Neural cell (in vitro differentiated cells): ENCODE results near the gene ERVV-1. TPM values are rescaled to one million over a fixed set of nuclear protein-coding genes. Genes with fewer than 3 reads are reported as not detected.

ENCODE experiments used
- H2AFZ ChIP-seq: fragments of 200-600, 300-800 bp; sonication (generic), shearing (Covaris generic); 2 replicates; pipeline ENCODE4 v1.6.0; 2014; ENCODE audit warnings: low read depth, mild to moderate bottlenecking, antibody characterized with exemption, low read length, moderate library complexity
- H3F3A ChIP-seq: fragments of 200-600 bp; shearing (Covaris generic); 2 replicates; pipeline ENCODE4 v1.6.1; 2016; ENCODE audit warnings: mild to moderate bottlenecking, moderate library complexity, mixed read lengths, antibody characterized with exemption, low read length; ENCODE audit not compliant: insufficient read depth, poor library complexity, severe bottlenecking
- H3K27ac ChIP-seq: fragments of 200-600, 300-800 bp; sonication (generic), shearing (Covaris generic); 2 replicates; pipeline ENCODE4 v1.5.1; 2014; ENCODE audit warnings: mild to moderate bottlenecking, low read length, moderate library complexity
- H3K27me3 ChIP-seq: fragments of 300-800, 200-600 bp; sonication (generic), shearing (Covaris generic); 2 replicates; pipeline ENCODE4 v1.6.0; 2014; ENCODE audit warnings: mild to moderate bottlenecking, low read depth, low read length, moderate library complexity; ENCODE audit not compliant: insufficient read depth
- H3K36me3 ChIP-seq: fragments of 300-800, 200-600 bp; sonication (generic), shearing (Covaris generic); 2 replicates; pipeline ENCODE4 v1.5.1; 2014; ENCODE audit warnings: mild to moderate bottlenecking, antibody characterized with exemption, low read length, moderate library complexity; ENCODE audit not compliant: insufficient read depth
- H3K4me2 ChIP-seq: fragments of 300-800, 200-600 bp; sonication (generic), shearing (Covaris generic); 2 replicates; pipeline ENCODE4 v1.6.0; 2014; ENCODE audit warnings: mild to moderate bottlenecking, low read length
- H3K4me3 ChIP-seq: fragments of 300-800, 200-600 bp; sonication (generic), shearing (Covaris generic); 2 replicates; pipeline ENCODE4 v1.5.1; 2014; ENCODE audit warnings: mild to moderate bottlenecking, low read length, moderate library complexity
- H3K79me2 ChIP-seq: fragments of 200-600 bp; shearing (Covaris generic); replicated peaks from 2 replicates; pipeline ENCODE4 v1.6.0; 2014; ENCODE audit warnings: mild to moderate bottlenecking, low read length, moderate library complexity; ENCODE audit not compliant: insufficient read depth
- H3K9ac ChIP-seq: fragments of 300-800, 200-600 bp; sonication (generic), shearing (Covaris generic); 2 replicates; pipeline ENCODE4 v1.6.1; 2016; ENCODE audit warnings: mild to moderate bottlenecking, low read length, mixed read lengths
- H3K9me2 ChIP-seq: fragments of 200-600 bp; shearing (Covaris generic); 2 replicates; pipeline ENCODE4 v1.6.1; 2016; ENCODE audit warnings: mild to moderate bottlenecking, low read length, mixed read lengths; ENCODE audit not compliant: insufficient read depth
- H3K9me3 ChIP-seq: fragments of 200-600, 300-800 bp; sonication (generic), shearing (Covaris generic); 2 replicates; pipeline ENCODE4 v1.6.1; 2016; ENCODE audit warnings: mild to moderate bottlenecking, mixed run types, low read length, moderate library complexity, mixed read lengths
- H4K20me1 ChIP-seq: fragments of 200-600 bp; shearing (Covaris generic); 2 replicates; pipeline ENCODE4 v1.6.1; 2016; ENCODE audit warnings: mild to moderate bottlenecking, mixed run types; ENCODE audit not compliant: insufficient read depth
- CTCF ChIP-seq: fragments of 450-650 bp; IDR thresholded peaks from 2 replicates; pipeline ENCODE4 v1.5.1; 2014; ENCODE audit warnings: antibody characterized with exemption, mild to moderate bottlenecking, moderate library complexity; ENCODE audit not compliant: poor library complexity, severe bottlenecking
- EP300 ChIP-seq: fragments of 450-650 bp; conservative IDR thresholded peaks from 2 replicates; pipeline ENCODE4 v1.6.1; 2014; ENCODE audit warnings: antibody characterized with exemption, mild to moderate bottlenecking, moderate library complexity; ENCODE audit not compliant: poor library complexity, severe bottlenecking
- EZH2 ChIP-seq: fragments of 200-600, 300-800 bp; shearing (Covaris generic), sonication (generic); IDR thresholded peaks from 2 replicates; pipeline ENCODE4 v1.6.1; 2014; ENCODE audit warnings: antibody characterized with exemption, low read length, borderline replicate concordance, mild to moderate bottlenecking; ENCODE audit not compliant: insufficient read depth, poor library complexity, severe bottlenecking
- MXI1 ChIP-seq: fragments of 450-650 bp; conservative IDR thresholded peaks from 2 replicates; pipeline ENCODE4 v1.6.1; 2014; ENCODE audit warnings: antibody characterized with exemption, mild to moderate bottlenecking; ENCODE audit not compliant: poor library complexity, severe bottlenecking
- POLR2AphosphoS5 ChIP-seq: IDR thresholded peaks from 2 replicates; pipeline ENCODE4 v1.6.1; 2012
- RAD21 ChIP-seq: fragments of 450-650 bp; conservative IDR thresholded peaks from 2 replicates; pipeline ENCODE4 v1.6.1; 2014; ENCODE audit warnings: antibody characterized with exemption, mild to moderate bottlenecking, moderate library complexity
- REST ChIP-seq: IDR thresholded peaks from 2 replicates; pipeline ENCODE4 v1.6.1; 2012; ENCODE audit warnings: borderline replicate concordance
- SMC3 ChIP-seq: fragments of 450-650 bp; conservative IDR thresholded peaks from 2 replicates; pipeline ENCODE4 v1.6.1; 2014; ENCODE audit warnings: antibody characterized with exemption, mild to moderate bottlenecking, moderate library complexity; ENCODE audit not compliant: poor library complexity
- TAF1 ChIP-seq: IDR thresholded peaks from 2 replicates; pipeline ENCODE4 v1.6.1; 2012; ENCODE audit warnings: low read depth
- polyA plus RNA-seq: library from polyadenylated mRNA; depleted of rRNA; stranded (reverse); fragments of >200 nt; gene quantifications from 2 replicates; pipeline ENCODE4 v1.2.3, GENCODE V29; 2014

The ERVV-1 gene
- polyA plus RNA-seq, 1 donor from 2014 or later, result not detected

GRCh38 chr19:53007606-53008005 lies 6.1 kb upstream of the ERVV-1 start:
- H3K4me2 ChIP-seq, result no peak overlapping the region
- TF ChIP-seq POLR2AphosphoS5 (no peak), MXI1 (no peak), EP300 (no peak), CTCF (no peak), SMC3 (no peak), TAF1 (no peak), RAD21 (no peak), EZH2 (no peak), REST (no peak)
- no peaks in the 10 kb centered on the region for H3K9me3 ChIP-seq
- no peak overlapping the region for H3K4me3 ChIP-seq
- no peaks in the 10 kb centered on the region for H4K20me1 ChIP-seq
- no peaks in the 10 kb centered on the region for H3K9me2 ChIP-seq
- no peaks in the 10 kb centered on the region for H3F3A ChIP-seq
- H2AFZ ChIP-seq, result no peak overlapping the region
- no peaks in the 10 kb centered on the region for H3K27me3 ChIP-seq
- H3K36me3 ChIP-seq, result no peaks in the 10 kb centered on the region
- no peak overlapping the region for H3K27ac ChIP-seq
- no peaks in the 10 kb centered on the region for H3K79me2 ChIP-seq
- H3K9ac ChIP-seq, result no peak overlapping the region

- Histone ChIP-seq H3K9ac (no peak overlapping the region), H3K79me2 (no peaks in the 10 kb centered on the region), H4K20me1 (no peaks in the 10 kb centered on the region), H3F3A (no peaks in the 10 kb centered on the region), H3K9me3 (no peaks in the 10 kb centered on the region), H3K36me3 (no peaks in the 10 kb centered on the region), H3K4me2 (no peak overlapping the region), H2AFZ (no peak overlapping the region), H3K27me3 (no peaks in the 10 kb centered on the region), H3K9me2 (no peaks in the 10 kb centered on the region), H3K27ac (no peak overlapping the region), H3K4me3 (no peak overlapping the region)
- TF ChIP-seq RAD21 (no peak), SMC3 (no peak)
These were observed 5.5 kb upstream of the ERVV-1 start for GRCh38 chr19:53008061-53008778.
